ENCODE measurements around the gene NDUFS2. TPM values are rescaled to one million over a fixed set of nuclear protein-coding genes. Genes with fewer than 3 reads are reported as not detected.

Gene NDUFS2
- total and polyA plus RNA-seq, 9 of the 15 experiments (the other 6 are each of a cell fraction or from before 2014, with no cell fraction given): 70.0 to 176 (median 141) TPM

DNA sequence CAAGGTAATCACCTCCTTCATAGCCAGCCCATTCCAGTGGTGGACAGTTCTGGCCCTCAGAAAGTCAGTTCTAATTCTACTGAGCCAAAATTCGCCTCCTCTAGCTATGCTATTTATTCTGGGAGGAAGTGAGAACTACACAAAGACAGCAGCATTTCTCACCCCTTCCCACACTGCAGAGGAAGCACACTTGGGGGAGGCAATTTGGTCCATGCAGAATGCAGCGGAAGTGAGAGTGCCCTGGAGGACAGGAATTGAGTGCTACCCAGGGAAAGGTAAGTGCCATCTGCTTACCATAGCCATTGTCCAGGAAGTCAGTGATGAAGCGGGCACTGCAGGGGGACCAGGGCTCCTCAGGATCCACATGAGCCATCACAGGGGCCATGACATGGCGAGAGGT, 7.0 kb upstream of the NDUFS2 start (continued):
- TF ChIP-seq, protein P1, sequence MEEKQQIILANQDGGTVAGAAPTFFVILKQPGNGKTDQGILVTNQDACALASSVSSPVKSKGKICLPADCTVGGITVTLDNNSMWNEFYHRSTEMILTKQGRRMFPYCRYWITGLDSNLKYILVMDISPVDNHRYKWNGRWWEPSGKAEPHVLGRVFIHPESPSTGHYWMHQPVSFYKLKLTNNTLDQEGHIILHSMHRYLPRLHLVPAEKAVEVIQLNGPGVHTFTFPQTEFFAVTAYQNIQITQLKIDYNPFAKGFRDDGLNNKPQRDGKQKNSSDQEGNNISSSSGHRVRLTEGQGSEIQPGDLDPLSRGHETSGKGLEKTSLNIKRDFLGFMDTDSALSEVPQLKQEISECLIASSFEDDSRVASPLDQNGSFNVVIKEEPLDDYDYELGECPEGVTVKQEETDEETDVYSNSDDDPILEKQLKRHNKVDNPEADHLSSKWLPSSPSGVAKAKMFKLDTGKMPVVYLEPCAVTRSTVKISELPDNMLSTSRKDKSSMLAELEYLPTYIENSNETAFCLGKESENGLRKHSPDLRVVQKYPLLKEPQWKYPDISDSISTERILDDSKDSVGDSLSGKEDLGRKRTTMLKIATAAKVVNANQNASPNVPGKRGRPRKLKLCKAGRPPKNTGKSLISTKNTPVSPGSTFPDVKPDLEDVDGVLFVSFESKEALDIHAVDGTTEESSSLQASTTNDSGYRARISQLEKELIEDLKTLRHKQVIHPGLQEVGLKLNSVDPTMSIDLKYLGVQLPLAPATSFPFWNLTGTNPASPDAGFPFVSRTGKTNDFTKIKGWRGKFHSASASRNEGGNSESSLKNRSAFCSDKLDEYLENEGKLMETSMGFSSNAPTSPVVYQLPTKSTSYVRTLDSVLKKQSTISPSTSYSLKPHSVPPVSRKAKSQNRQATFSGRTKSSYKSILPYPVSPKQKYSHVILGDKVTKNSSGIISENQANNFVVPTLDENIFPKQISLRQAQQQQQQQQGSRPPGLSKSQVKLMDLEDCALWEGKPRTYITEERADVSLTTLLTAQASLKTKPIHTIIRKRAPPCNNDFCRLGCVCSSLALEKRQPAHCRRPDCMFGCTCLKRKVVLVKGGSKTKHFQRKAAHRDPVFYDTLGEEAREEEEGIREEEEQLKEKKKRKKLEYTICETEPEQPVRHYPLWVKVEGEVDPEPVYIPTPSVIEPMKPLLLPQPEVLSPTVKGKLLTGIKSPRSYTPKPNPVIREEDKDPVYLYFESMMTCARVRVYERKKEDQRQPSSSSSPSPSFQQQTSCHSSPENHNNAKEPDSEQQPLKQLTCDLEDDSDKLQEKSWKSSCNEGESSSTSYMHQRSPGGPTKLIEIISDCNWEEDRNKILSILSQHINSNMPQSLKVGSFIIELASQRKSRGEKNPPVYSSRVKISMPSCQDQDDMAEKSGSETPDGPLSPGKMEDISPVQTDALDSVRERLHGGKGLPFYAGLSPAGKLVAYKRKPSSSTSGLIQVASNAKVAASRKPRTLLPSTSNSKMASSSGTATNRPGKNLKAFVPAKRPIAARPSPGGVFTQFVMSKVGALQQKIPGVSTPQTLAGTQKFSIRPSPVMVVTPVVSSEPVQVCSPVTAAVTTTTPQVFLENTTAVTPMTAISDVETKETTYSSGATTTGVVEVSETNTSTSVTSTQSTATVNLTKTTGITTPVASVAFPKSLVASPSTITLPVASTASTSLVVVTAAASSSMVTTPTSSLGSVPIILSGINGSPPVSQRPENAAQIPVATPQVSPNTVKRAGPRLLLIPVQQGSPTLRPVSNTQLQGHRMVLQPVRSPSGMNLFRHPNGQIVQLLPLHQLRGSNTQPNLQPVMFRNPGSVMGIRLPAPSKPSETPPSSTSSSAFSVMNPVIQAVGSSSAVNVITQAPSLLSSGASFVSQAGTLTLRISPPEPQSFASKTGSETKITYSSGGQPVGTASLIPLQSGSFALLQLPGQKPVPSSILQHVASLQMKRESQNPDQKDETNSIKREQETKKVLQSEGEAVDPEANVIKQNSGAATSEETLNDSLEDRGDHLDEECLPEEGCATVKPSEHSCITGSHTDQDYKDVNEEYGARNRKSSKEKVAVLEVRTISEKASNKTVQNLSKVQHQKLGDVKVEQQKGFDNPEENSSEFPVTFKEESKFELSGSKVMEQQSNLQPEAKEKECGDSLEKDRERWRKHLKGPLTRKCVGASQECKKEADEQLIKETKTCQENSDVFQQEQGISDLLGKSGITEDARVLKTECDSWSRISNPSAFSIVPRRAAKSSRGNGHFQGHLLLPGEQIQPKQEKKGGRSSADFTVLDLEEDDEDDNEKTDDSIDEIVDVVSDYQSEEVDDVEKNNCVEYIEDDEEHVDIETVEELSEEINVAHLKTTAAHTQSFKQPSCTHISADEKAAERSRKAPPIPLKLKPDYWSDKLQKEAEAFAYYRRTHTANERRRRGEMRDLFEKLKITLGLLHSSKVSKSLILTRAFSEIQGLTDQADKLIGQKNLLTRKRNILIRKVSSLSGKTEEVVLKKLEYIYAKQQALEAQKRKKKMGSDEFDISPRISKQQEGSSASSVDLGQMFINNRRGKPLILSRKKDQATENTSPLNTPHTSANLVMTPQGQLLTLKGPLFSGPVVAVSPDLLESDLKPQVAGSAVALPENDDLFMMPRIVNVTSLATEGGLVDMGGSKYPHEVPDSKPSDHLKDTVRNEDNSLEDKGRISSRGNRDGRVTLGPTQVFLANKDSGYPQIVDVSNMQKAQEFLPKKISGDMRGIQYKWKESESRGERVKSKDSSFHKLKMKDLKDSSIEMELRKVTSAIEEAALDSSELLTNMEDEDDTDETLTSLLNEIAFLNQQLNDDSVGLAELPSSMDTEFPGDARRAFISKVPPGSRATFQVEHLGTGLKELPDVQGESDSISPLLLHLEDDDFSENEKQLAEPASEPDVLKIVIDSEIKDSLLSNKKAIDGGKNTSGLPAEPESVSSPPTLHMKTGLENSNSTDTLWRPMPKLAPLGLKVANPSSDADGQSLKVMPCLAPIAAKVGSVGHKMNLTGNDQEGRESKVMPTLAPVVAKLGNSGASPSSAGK (IDR thresholded peaks at IDR 0.05): no peak
- no peak for TF ChIP-seq ZNF408 (CRISPR knock-in tag; IDR thresholded peaks at IDR 0.05; ENCODE audit: low read depth)
